ENCODE data around the gene NIM1K. TPM values are rescaled to one million over a fixed set of nuclear protein-coding genes. Genes with fewer than 3 reads are reported as not detected.
A peak's percentile ranks its signal among the peaks of the same experiment; 100 is the strongest.
"Not testable (repeated sequence)": the region's sequence is repeated elsewhere in the genome, so short reads cannot be mapped to it uniquely, and the experiment has no call there.

NIM1K gene
- total RNA-seq (2014; rRNA removed; shearing (Covaris generic)): 0.19 and 0.61 TPM in 2 replicates
- polyA plus RNA-seq (2015; cell fraction: cytosol; rRNA removed): 1.1 and 1.2 TPM in 2 replicates
- 0.10 and 0.24 TPM in 2 replicates for polyA plus RNA-seq (2015; cell fraction: nucleus; rRNA removed)

DNA sequence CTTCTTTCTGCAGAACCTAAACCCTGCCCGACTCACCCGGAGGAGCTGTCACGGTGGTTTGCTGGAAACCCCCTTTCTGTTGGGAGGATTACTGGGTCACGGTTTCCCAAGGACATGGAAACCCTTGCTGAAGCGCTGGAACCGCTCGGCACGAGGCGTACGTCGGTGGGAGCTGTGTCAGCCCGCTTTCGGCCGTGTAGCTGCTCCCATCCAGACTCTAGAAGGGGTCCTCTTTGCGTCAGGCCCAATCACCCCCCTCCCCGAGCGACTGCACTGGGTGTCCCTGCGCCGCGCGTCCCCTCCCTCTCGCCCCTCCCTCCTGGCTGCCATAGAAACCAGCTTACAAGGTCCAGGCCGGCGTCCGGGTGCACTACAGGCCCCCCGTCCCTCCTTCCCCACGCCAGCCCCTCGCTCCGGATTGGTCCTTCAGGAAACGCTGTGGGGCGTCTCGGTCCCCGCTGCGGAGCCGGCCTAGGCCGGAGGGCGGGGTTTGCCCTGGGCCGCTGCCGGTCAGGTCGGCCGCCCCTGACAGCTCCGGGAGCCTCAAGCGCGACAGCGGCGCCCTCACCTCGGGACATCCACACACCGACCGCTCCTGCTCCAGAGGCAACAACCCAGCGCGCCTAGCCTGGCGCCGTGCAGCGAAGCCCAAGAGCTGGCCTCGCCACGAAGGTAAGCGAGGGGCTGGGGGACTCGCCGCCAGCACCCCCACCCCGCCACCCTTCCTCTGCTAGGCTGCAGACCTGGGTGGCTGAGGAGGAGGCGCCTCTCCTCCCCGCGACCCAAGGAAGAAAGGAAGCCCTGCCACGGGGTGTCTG, at the start of gene NIM1K:
NIM1K (plus strand) TSS at position 486 of the 818 bp plus-strand sequence. CDS start 53,551 bp downstream, outside the sequence.
- DNase-seq (ENCODE audit: low read depth, low spot score): peak; percentile 23
- in situ Hi-C loops (cut with HindIII; ENCODE audit: low pct_unique_long_range_greater_than_20kb, low sequenced_read_pairs): no loop called here

DNA sequence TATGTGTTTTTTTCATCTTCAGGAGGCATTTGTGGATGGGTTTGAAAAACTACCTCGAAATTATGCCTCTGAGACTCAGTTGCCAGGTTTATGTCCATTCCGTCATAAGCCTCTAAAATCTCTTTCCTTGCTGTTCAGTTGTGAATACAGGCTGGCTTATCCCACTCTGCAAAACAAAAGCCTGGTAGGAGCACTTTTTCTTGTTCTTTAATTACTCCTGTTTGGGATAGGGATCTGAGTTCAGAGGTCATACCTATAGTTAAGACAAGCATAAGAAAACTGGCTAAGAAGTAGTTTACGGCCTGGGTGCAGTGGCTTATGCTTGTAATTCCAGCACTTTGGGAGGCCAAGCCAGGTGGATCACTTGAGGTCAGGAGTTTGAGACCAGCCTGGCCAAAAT, 47.0 kb upstream of the NIM1K start:
- no peak for DNase-seq (ENCODE audit: low read depth, low spot score)
- in situ Hi-C loops (cut with HindIII; ENCODE audit: low pct_unique_long_range_greater_than_20kb, low sequenced_read_pairs): no loop called here

DNA sequence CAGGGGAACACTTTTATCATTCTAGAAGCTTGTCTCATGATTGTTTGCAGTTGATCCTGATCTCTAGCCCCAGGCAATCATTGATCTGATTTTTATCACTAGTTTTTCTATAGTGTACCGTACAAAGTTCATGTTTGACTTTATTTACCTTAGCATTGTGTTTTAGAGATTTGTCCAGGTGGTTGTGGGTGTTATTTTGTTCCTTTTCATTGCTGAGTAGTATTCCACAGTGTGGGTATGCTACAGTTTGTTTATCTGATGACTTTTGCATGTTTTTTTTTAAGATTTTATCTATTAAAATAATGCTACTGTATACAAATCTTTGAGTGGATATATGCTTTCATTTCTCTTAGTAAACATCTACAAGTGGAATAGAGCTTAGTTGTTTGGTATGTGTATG, 45.1 kb upstream of the NIM1K start:
- in situ Hi-C loops (cut with HindIII; ENCODE audit: low pct_unique_long_range_greater_than_20kb, low sequenced_read_pairs): no loop called here

DNA sequence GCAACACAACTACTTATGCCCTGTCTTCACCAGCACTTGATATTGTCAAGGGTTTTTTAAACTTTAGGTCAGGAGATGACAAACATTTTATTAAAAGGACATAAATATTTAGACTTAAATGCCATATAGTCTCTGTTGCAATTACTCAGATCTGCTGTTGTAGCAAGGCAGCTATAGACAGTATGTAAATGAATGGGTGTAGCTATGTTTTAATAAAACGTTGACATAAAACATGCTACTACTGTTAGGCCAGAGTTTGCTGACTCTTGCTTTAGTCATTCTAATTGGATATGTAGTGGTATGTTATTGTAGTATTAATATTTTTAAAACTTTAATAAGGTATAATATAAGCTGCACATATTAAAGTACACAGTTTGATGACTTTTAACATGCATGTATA, 43.6 kb upstream of the NIM1K start:
- no peak for DNase-seq (ENCODE audit: low read depth, low spot score)
- in situ Hi-C loops (cut with HindIII; ENCODE audit: low pct_unique_long_range_greater_than_20kb, low sequenced_read_pairs): no loop called here

More for the DNA sequence above, 45.1 kb upstream of the NIM1K start:
- no peak for DNase-seq (ENCODE audit: low read depth, low spot score)

DNA sequence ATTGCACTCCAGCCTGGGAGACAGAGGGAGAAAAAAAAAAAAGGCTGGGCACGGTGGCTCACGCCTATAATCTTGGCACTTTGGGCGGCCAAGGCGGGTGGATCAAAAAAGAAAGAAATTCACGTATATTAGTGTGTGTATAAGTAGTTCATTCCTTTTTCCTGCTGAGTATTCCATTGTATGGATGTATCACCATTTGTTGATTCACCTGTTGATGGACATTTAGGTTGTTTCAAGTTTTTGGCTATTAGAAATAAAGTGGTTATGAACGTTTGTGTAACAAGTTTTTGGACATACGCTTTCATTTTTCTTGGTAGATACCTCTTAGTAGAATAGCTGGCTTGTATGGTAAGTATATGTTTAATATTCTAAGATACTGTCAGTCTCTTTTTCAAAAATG, 42.8 kb upstream of the NIM1K start:
- no peak for DNase-seq (ENCODE audit: low read depth, low spot score)
- in situ Hi-C loops (cut with HindIII; ENCODE audit: low pct_unique_long_range_greater_than_20kb, low sequenced_read_pairs): no loop called here

DNA sequence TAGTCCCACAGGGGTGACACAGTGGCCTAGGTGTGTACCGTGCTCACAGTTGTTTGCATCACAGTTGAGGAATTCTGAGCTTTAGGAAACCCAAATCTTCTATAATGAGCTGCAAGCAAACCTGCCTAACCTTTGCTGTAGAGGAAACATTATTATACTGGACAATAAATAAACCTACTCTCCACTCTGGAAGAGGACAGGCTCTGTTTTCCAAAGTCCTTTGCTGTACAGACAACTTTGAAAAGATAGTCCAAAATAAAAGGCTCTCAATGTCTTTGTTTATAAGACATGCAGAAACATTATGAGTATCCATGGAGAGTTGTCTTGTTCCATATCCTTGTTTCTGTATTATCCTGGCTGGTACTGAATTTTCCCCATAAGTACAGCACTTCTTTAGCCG, 42.0 kb upstream of the NIM1K start:
- DNase-seq (ENCODE audit: low read depth, low spot score): no peak
- in situ Hi-C loops (cut with HindIII; ENCODE audit: low pct_unique_long_range_greater_than_20kb, low sequenced_read_pairs): no loop called here

DNA sequence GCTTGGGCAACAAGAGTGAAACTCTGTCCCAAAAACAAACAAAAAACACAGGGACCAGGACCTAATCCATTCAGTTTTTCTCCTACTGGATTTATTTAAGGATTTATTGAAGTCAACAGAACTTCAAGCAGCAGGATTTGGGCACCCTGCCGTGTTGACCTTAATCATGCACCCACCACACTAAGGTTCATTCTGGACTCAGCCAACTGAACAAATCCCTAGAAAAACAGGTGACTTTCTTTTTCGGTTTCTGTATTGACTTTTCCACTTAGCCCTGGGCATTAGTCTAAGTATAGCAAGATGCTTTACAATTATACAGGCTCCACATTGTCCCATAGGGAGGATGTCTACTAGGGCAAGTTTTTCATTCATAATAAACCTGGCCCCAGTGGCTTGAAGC, 41.3 kb upstream of the NIM1K start:
- in situ Hi-C loops (cut with HindIII; ENCODE audit: low pct_unique_long_range_greater_than_20kb, low sequenced_read_pairs): no loop called here
- DNase-seq (ENCODE audit: low read depth, low spot score): peak; percentile 70

DNA sequence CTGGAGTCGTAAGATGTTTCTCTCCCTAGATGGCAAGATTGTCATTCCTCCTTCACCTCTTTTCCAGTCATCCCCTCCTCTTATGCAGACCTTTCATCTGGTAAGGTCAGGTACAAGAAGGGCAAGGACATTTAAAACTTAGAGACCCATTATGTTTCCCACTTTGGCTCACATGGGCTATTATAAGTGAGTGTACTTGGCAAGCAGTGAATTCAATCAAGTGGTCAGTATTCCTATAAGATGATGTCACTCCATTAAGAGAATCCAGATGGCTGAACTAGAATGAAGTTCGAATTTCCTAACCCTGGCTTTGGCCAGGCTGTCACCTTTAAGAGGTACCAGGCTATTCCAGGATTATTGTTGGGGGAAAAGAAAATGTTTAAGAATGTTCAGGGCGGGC, 39.1 kb upstream of the NIM1K start:
- in situ Hi-C loops (cut with HindIII; ENCODE audit: low pct_unique_long_range_greater_than_20kb, low sequenced_read_pairs): no loop called here
- no peak for DNase-seq (ENCODE audit: low read depth, low spot score)

DNA sequence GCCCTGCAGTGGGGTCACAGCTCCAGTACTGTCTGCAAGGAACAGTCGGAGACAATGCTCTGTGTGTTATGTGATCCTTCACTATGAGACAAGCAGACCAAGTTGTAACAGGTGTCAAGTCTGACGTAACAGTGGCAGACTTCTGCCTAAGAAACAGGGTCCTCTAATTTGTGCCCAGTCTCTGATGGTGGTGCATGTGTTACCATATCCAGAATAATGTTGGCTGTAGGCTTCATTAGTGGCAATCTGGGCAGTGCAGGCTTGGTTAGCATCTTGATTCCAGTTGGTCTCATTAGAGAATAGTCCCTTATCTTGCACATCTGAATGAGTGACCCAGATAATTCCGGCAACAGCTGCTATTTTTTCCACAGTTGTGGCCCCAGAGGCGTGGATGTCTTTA, 37.6 kb upstream of the NIM1K start:
- no peak for DNase-seq (ENCODE audit: low read depth, low spot score)
- in situ Hi-C loops (cut with HindIII; ENCODE audit: low pct_unique_long_range_greater_than_20kb, low sequenced_read_pairs): no loop called here

DNA sequence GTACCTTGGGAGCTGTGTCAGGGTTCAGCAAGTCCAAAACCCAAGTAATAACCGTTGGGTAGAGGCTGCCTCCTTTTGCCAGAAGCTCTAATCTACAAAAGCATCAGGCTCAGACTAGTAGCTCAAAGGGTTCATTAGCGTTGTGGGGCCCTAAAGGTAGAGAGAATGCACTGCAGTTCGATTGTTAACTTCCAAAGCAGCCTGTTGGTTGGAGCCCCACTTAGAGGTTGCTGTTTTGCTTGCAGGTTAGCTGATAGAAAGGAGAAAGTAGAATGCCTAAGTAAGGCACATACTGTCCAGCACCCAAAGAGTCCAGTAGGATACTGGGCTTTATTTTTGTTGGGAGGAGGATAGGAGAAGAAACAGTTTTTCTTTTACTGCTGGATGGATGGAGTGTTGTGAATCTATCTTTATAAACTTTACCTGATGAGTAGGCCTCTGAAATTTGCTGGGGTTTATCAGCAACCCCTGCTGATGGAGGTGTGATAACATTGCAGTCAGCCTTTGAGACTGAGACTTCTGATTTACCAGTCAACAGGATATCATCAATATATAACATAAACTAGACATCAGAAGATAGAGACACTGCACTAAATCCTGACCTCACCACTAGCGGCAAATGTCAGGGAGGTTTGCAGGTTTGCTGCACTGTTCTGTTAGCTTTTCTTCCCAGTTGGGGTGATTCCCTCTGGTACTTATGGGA, 36.5 kb upstream of the NIM1K start:
- in situ Hi-C loops (cut with HindIII; ENCODE audit: low pct_unique_long_range_greater_than_20kb, low sequenced_read_pairs): no loop called here
- no peak for DNase-seq (ENCODE audit: low read depth, low spot score)

DNA sequence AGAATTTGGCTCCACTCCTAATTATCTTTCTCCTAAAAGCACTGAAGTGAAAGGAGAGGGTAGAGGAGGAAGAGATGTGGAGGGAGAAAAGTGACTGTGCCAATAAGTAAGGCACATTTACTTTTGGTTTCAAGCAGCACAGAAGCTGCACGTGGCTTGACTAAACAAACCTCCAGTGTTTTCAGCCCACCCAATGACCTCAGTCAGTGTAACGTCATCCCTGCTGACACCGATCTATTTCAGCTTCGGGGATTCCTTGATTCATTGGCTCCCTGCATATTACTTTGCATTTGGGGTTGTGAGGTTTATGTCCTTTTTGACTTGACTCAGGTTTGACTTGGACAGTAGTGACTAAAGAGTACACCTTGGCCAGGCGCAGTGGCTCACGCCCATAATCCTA, 35.6 kb upstream of the NIM1K start:
- DNase-seq (ENCODE audit: low read depth, low spot score): peak; percentile 89
- in situ Hi-C loops (cut with HindIII; ENCODE audit: low pct_unique_long_range_greater_than_20kb, low sequenced_read_pairs): no loop called here

DNA sequence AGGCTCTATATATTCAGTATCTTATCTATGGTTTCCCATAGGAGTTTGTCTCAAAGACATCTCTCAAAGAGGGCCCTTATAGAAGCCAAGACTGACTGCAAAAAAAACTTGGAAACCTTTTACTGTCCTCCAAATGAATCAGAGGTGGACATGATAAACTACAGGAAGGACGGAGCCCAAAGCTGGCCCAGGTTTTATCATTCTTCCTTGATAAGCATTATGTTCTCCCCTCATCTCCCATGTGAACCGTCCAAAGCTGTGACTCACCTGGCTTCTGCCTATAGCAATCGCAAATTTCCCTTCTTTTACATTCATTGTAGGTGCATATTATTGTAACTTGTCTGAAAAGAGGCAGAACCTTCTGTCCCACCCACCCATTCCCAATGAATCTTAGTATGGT, 35.0 kb upstream of the NIM1K start:
- in situ Hi-C loops (cut with HindIII; ENCODE audit: low pct_unique_long_range_greater_than_20kb, low sequenced_read_pairs): no loop called here
- DNase-seq (ENCODE audit: low read depth, low spot score): no peak

DNA sequence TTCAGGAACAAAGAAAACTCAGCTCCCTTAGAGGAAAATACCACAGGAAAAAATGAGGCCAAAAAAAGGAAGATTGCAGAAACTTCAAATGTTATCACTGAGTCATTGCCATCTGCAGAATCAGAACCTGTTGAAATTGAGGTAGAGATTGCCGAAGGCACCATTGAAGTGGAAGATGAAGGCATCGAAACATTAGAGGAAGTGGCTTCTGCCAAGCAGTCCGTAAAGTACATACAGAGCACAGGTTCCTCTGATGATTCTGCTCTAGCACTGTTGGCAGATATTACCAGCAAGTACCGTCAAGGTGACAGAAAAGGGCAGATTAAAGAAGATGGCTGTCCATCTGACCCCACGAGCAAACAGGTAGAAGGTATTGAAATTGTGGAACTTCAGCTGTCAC, 30.8 kb upstream of the NIM1K start:
- no peak for DNase-seq (ENCODE audit: low read depth, low spot score)
- in situ Hi-C loops (cut with HindIII; ENCODE audit: low pct_unique_long_range_greater_than_20kb, low sequenced_read_pairs): no loop called here

DNA sequence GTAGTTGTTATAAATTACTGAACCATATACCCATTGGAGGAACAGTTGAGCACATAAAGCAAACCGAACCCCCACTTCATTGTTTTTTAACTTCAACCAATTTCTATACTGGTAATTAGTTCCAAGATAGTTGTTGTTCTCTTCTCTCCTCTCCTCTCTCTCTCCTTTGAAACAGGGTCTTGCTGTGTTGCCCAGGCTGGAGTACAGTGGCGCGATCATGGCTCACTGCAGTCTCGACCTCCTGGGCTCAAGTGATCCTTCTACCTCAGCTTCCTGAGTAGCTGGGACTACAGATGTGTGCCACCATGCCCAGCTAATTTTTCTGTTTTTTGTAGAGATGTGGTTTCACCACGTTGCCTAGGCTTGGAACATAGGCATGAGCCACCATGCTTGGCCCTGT, 27.2 kb upstream of the NIM1K start:
- in situ Hi-C loops (cut with HindIII; ENCODE audit: low pct_unique_long_range_greater_than_20kb, low sequenced_read_pairs); DNase-seq (ENCODE audit: low read depth, low spot score): not testable (repeated sequence)

DNA sequence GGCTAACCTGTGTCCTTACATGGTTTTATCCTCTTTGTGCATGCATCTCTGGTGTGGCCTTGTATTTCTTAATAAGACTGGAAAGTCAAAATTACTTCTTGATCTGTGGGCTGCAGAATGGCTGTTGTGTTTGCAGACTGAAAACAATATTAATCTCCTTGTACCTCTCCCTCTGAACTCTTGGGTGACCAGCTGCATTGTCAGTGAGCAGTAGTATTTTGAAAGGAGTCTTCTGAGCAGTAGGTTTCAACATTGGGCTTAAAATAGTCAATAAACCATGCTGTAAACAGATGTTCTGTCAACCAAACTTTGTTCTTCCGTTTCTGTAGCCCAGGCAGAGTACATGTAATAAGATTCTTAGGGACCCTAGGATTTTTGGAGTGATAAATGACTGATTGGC, 26.7 kb upstream of the NIM1K start:
- DNase-seq (ENCODE audit: low read depth, low spot score): no peak
- in situ Hi-C loops (cut with HindIII; ENCODE audit: low pct_unique_long_range_greater_than_20kb, low sequenced_read_pairs): no loop called here

DNA sequence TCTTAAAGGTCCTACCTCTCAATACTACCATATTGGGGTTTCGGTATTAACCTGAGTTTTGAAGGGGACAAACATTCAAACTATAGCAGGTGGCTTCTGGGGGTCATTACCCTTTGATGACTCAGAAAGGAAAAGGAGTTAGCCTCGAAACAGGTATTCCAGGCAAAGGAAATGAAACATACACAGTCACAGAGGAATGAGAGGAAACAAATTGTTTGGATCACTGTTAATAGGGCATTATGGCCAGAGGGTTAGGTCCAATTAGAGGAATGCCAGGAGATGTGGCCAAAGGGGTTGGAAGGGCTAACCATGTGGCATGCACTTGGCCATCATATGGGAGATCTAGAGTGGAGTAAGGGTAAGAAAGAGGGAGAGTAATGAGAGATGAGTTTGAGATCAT, 23.9 kb upstream of the NIM1K start:
- in situ Hi-C loops (cut with HindIII; ENCODE audit: low pct_unique_long_range_greater_than_20kb, low sequenced_read_pairs): no loop called here
- no peak for DNase-seq (ENCODE audit: low read depth, low spot score)

DNA sequence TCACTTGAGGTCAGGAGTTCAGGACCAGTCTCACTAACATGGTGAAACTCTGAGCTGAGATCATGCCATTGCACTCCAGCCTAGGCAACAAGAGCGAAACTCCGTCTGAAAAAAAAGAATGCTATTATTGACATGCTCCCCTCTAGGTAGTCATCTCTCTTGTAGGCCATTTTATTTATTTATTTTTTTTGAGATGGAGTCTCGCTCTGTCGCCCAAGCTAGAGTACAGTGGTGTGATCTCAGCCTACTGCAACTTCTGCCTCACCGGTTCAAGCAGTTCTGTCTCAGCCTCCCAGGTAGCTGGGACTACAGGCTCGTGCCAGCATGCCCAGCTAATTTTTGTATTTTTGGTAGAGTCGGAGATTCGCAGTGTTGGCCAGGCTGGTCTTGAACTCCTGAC, 20.6 kb upstream of the NIM1K start:
- in situ Hi-C loops (cut with HindIII; ENCODE audit: low pct_unique_long_range_greater_than_20kb, low sequenced_read_pairs): no loop called here

DNA sequence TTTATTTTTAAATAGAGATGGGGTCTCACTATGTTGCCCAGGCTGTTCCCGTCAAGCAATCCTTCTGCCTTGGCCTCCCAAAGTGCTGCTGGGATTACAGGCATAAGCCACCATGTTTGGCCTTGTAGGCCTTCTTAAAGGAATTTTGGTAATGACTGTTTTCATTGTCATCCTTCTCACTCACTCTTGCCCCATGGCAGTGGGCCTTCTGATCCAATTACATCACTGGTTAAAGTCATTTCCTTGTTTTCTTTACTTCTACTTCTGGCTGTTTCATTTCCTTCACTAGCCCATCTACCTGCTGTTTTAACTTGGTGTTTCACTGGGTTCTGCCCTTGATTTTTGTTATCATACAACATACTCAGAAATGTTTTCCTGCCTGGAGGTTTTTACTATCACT, 20.1 kb upstream of the NIM1K start:
- in situ Hi-C loops (cut with HindIII; ENCODE audit: low pct_unique_long_range_greater_than_20kb, low sequenced_read_pairs): no loop called here
- peak; percentile 51 for DNase-seq (ENCODE audit: low read depth, low spot score)

More for the DNA sequence above, 20.6 kb upstream of the NIM1K start:
- DNase-seq (ENCODE audit: low read depth, low spot score): no peak

DNA sequence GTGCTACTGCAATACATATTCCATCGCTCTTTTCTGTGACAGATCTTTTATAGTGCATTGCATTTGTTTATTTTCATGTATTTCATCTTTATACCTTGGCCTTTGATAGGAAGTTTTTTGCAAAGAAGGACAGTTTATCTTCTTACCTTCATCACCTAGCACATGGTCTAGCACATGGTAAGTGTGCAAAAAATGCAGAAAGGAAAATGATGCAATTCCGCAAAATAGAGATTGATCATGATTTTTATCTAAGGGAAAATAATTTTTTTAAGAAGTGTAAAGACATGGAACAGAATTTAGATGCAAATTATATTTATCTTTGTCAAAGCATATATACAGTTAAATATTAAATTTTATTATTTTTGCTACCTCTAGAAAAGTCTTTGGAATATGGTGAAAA, 19.2 kb upstream of the NIM1K start:
- DNase-seq (ENCODE audit: low read depth, low spot score): no peak
- in situ Hi-C loops (cut with HindIII; ENCODE audit: low pct_unique_long_range_greater_than_20kb, low sequenced_read_pairs): no loop called here
